HFFc6 (cell line): ENCODE results near the gene NLRC3. TPM values are rescaled to one million over a fixed set of nuclear protein-coding genes. Genes with fewer than 3 reads are reported as not detected.

Experiments
- DNase-seq: peaks from one replicate; pipeline ENCODE4 v3.0.0-alpha.2; 2018
- H3K27ac Mint-ChIP-seq: 2 replicates; pipeline ENCODE4 v1.8.0; 2020; ENCODE audit warnings: mild to moderate bottlenecking, mixed read lengths
- H3K27me3 Mint-ChIP-seq: 2 replicates; pipeline ENCODE4 v1.8.0; 2021; ENCODE audit warnings: mild to moderate bottlenecking, moderate library complexity, mixed read lengths; ENCODE audit not compliant: insufficient read depth
- H3K36me3 Mint-ChIP-seq: 2 replicates; pipeline ENCODE4 v1.8.0; 2021; ENCODE audit warnings: low read depth, mixed read lengths
- H3K4me1 Mint-ChIP-seq: 2 replicates; pipeline ENCODE4 v1.8.0; 2020; ENCODE audit warnings: low read depth, mixed read lengths
- H3K4me3 Mint-ChIP-seq: 2 replicates; pipeline ENCODE4 v1.8.0; 2020; ENCODE audit warnings: mild to moderate bottlenecking, moderate library complexity, mixed read lengths
- H3K9me3 Mint-ChIP-seq: 2 replicates; pipeline ENCODE4 v1.8.0; 2020; ENCODE audit warnings: mild to moderate bottlenecking, mixed read lengths
- CTCF ChIP-seq: fragments of 200-600 bp; sonication (generic); IDR thresholded peaks from 2 replicates; pipeline ENCODE4 v1.5.0; 2021; ENCODE audit warnings: antibody characterized with exemption, mild to moderate bottlenecking
- total RNA-seq, 6 experiments: library from RNA; stranded (reverse); fragmentation: NEBNext Ultra II Directional; extraction: Animal tissue kit (Norgen Biotek cat#: 25700); gene quantifications; 2 replicates in 1 of 6; 3 replicates in 5 of 6; pipeline ENCODE4 v1.2.3, GENCODE V29; 2021

The NLRC3 gene
- total RNA-seq, 6 experiments from 2014 or later, result not detected

GRCh38 chr16:3597226-3597625 is 20.0 kb upstream of the NLRC3 start:
- Mint-ChIP-seq H3K4me1 (no peaks in the 10 kb centered on the region), H3K27me3 (no peaks in the 10 kb centered on the region; the same call in 1 of the 2 replicates), H3K36me3 (peaks cover 29% of the 10 kb centered on the region), H3K4me3 (no peak overlapping the region), H3K9me3 (no peaks in the 10 kb centered on the region), H3K27ac (no peak overlapping the region)
- no peak for DNase-seq
- no peak for TF ChIP-seq CTCF

- Mint-ChIP-seq H3K4me1 (no peaks in the 10 kb centered on the region), H3K27ac (no peak overlapping the region), H3K36me3 (peaks cover 23% of the 10 kb centered on the region), H3K27me3 (no peaks in the 10 kb centered on the region; the same call in 1 of the 2 replicates), H3K9me3 (no peaks in the 10 kb centered on the region), H3K4me3 (no peak overlapping the region)
- no peak for DNase-seq
- TF ChIP-seq CTCF, result no peak
Observed at GRCh38 chr16:3596101-3596861, 19.1 kb upstream of the NLRC3 start.

GRCh38 chr16:3595521-3596021 is 18.4 kb upstream of the NLRC3 start:
- Mint-ChIP-seq H3K27ac (no peak overlapping the region), H3K36me3 (peaks cover 23% of the 10 kb centered on the region), H3K4me1 (no peaks in the 10 kb centered on the region), H3K4me3 (no peak overlapping the region), H3K27me3 (no peaks in the 10 kb centered on the region; the same call in 1 of the 2 replicates), H3K9me3 (no peaks in the 10 kb centered on the region)
- TF ChIP-seq CTCF, result no peak
- no peak for DNase-seq

- H3K36me3 Mint-ChIP-seq, result peaks cover 24% of the 10 kb centered on the region
- no peaks in the 10 kb centered on the region for H3K4me1 Mint-ChIP-seq
- DNase-seq, result no peak
- no peak overlapping the region for H3K27ac Mint-ChIP-seq
- no peak for TF ChIP-seq CTCF
- H3K4me3 Mint-ChIP-seq, result no peak overlapping the region
- no peaks in the 10 kb centered on the region for H3K9me3 Mint-ChIP-seq
- H3K27me3 Mint-ChIP-seq, result no peaks in the 10 kb centered on the region
Observed at GRCh38 chr16:3595110-3595486, 17.9 kb upstream of the NLRC3 start.

GRCh38 chr16:3594316-3595109 is 17.3 kb upstream of the NLRC3 start:
- DNase-seq, result no peak
- Mint-ChIP-seq H3K36me3 (peaks cover 22% of the 10 kb centered on the region), H3K4me3 (no peak overlapping the region), H3K9me3 (no peaks in the 10 kb centered on the region), H3K27ac (no peak overlapping the region), H3K27me3 (no peaks in the 10 kb centered on the region), H3K4me1 (no peaks in the 10 kb centered on the region)
- TF ChIP-seq CTCF, result no peak
